HepG2 (cell line): ENCODE data around the gene TBX6. TPM values are rescaled to one million over a fixed set of nuclear protein-coding genes. Genes with fewer than 3 reads are reported as not detected.
A peak's percentile ranks its signal among the peaks of the same experiment; 100 is the strongest.

Source experiments
- BRCA1 ChIP-seq: sonication (generic); formaldehyde crosslinking; IDR thresholded peaks from 2 replicates; pipeline ENCODE4 v1.4.0; 2020; ENCODE audit warnings: missing genetic modification reagents
- GPN1 ChIP-seq: sonication (generic); formaldehyde crosslinking; IDR thresholded peaks from 2 replicates; pipeline ENCODE4 v1.5.1; 2020; ENCODE audit warnings: missing genetic modification reagents, borderline replicate concordance
- KMT2B ChIP-seq: IDR thresholded peaks from 2 replicates; pipeline ENCODE4 v1.6.1; 2016; ENCODE audit warnings: missing genetic modification reagents, missing compliant biosample characterization
- PHF8 ChIP-seq: sonication (generic); formaldehyde crosslinking; IDR thresholded peaks from 2 replicates; pipeline ENCODE4 v1.5.0; 2020; ENCODE audit warnings: missing genetic modification reagents
- PRMT3 ChIP-seq: sonication (generic); formaldehyde crosslinking; IDR thresholded peaks from 2 replicates; pipeline ENCODE4 v1.8.1; 2022; ENCODE audit warnings: low read depth, mild to moderate bottlenecking, moderate library complexity, missing genetic modification reagents, borderline replicate concordance
- RBAK ChIP-seq: sonication (generic); formaldehyde crosslinking; IDR thresholded peaks from 2 replicates; pipeline ENCODE4 v1.5.1; 2020; ENCODE audit warnings: mild to moderate bottlenecking, missing genetic modification reagents
- SRF ChIP-seq: IDR thresholded peaks from 2 replicates; pipeline ENCODE4 v1.6.1; 2011; ENCODE audit warnings: mild to moderate bottlenecking, low read depth, low read length, moderate library complexity
- TBX3 ChIP-seq: fragments of 450-650 bp; IDR thresholded peaks from 2 replicates; pipeline ENCODE4 v1.6.1; 2017; ENCODE audit warnings: antibody characterized with exemption, mild to moderate bottlenecking, inconsistent platforms, borderline replicate concordance
- ZNF20 ChIP-seq: sonication (generic); formaldehyde crosslinking; IDR thresholded peaks from 2 replicates; pipeline ENCODE4 v1.4.0; 2020; ENCODE audit warnings: mild to moderate bottlenecking, moderate library complexity, missing genetic modification reagents
- ZNF496 ChIP-seq: sonication (generic); formaldehyde crosslinking; IDR thresholded peaks from 2 replicates; pipeline ENCODE4 v1.8.1; 2023; ENCODE audit warnings: mild to moderate bottlenecking, moderate library complexity, missing genetic modification reagents; ENCODE audit not compliant: insufficient replicate concordance
- ZNF543 ChIP-seq: sonication (generic); formaldehyde crosslinking; IDR thresholded peaks from 2 replicates; pipeline ENCODE4 v1.4.0; 2020; ENCODE audit warnings: mild to moderate bottlenecking, missing genetic modification reagents
- ZNF781 ChIP-seq: sonication (generic); formaldehyde crosslinking; IDR thresholded peaks from 2 replicates; pipeline ENCODE4 v1.5.1; 2020; ENCODE audit warnings: borderline replicate concordance, mild to moderate bottlenecking, missing genetic modification reagents; ENCODE audit errors: not compliant biosample characterization
- ZNF782 ChIP-seq: sonication (generic); formaldehyde crosslinking; IDR thresholded peaks from 2 replicates; pipeline ENCODE4 v1.4.0; 2020; ENCODE audit warnings: missing genetic modification reagents, mild to moderate bottlenecking, borderline replicate concordance
- ZSCAN9 ChIP-seq: IDR thresholded peaks from 2 replicates; pipeline ENCODE4 v1.6.1; 2016; ENCODE audit warnings: borderline replicate concordance
- polyA plus RNA-seq, 8 experiments: library from polyadenylated mRNA; depleted of rRNA in 3 of 8; stranded (reverse) in 7 of 8; unstranded in 1 of 8; fragments of >200 nt; fragmentation: Illumina TruSeq in 4 of 8; extraction: Trizol in 4 of 8; gene quantifications; 2 replicates each; pipeline versions ENCODE4 v1.2.1 to v1.2.3, GENCODE V29; 2011 to 2016; ENCODE audit warnings: low read depth in 4 of 8, missing spikeins in 1 of 8, mixed read lengths in 1 of 8; ENCODE audit not compliant: insufficient read depth in 1 of 8
- total RNA-seq, 5 experiments: library from RNA; depleted of rRNA; stranded (reverse); fragments of >200 nt; fragmentation: Illumina TruSeq; extraction: Trizol; gene quantifications; 2 replicates each; pipeline ENCODE4 v1.2.3, GENCODE V29; 2016; ENCODE audit warnings: low read depth in 1 of 5
- TF ChIP-seq, protein P1 (sequence below): sonication (generic); formaldehyde crosslinking; IDR thresholded peaks from 2 replicates; pipeline ENCODE4 v1.5.0; 2020; ENCODE audit warnings: mild to moderate bottlenecking, missing genetic modification reagents
- TF ChIP-seq, protein P2 (sequence below), 2 experiments: fragments of 450-650 bp in 1 of 2; sonication (generic) in 1 of 2; formaldehyde crosslinking in 1 of 2; IDR thresholded peaks; 2 replicates each; pipeline versions ENCODE4 v1.6.1 to v1.8.0; 2016 to 2022; ENCODE audit warnings: antibody characterized with exemption in 1 of 2, mild to moderate bottlenecking in 1 of 2, missing genetic modification reagents in 1 of 2
- TF ChIP-seq, protein P3 (sequence below): sonication (generic); formaldehyde crosslinking; IDR thresholded peaks from 2 replicates; pipeline ENCODE4 v1.8.1; 2023; ENCODE audit warnings: missing genetic modification reagents, mild to moderate bottlenecking, borderline replicate concordance

Gene TBX6
- total and polyA plus RNA-seq, 2 of the 13 experiments (the other 11 are each of a cell fraction or from before 2014, with no cell fraction given), result 0.24 to 0.42 TPM

DNA sequence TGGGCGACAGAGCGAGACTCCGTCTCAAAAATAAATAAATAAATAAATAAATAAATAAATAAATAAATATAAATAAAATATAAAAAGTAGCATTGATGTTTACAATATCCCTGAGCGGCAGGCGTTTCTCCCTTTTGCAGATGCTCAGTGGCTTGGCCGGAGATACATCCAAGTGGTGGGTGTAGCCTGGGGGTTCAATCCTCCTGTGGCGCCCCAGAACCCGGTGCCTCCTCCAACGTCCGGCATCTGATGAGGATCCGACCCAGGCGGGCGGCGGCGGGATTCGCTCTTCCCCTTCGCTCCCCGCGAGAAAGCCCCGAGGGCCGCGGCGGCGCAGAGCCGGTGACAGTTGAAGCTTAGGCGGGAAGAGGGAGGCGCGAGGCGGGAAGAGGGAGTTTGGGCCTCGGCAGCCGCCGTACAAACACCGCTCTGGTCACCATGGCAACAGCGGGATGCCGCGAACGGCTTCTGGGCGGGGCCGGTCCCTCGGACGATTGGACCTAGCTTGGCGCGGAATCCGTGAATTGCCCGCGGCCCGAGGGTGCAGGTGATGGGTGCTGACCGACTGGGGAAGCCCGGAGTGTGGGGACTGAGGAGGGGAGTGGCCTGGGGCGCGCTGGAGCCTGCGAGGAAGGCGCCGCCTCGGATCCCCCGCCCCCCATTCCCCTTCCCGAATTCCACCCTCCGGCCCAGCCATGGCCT, 38.9 kb downstream of the TBX6 start (continued):
- TF ChIP-seq, protein P1, sequence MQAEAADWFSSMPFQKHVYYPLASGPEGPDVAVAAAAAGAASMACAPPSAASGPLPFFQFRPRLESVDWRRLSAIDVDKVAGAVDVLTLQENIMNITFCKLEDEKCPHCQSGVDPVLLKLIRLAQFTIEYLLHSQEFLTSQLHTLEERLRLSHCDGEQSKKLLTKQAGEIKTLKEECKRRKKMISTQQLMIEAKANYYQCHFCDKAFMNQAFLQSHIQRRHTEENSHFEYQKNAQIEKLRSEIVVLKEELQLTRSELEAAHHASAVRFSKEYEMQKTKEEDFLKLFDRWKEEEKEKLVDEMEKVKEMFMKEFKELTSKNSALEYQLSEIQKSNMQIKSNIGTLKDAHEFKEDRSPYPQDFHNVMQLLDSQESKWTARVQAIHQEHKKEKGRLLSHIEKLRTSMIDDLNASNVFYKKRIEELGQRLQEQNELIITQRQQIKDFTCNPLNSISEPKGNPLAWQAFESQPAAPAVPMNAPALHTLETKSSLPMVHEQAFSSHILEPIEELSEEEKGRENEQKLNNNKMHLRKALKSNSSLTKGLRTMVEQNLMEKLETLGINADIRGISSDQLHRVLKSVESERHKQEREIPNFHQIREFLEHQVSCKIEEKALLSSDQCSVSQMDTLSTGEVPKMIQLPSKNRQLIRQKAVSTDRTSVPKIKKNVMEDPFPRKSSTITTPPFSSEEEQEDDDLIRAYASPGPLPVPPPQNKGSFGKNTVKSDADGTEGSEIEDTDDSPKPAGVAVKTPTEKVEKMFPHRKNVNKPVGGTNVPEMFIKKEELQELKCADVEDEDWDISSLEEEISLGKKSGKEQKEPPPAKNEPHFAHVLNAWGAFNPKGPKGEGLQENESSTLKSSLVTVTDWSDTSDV, result peak; percentile 93
- TF ChIP-seq PRMT3 (CRISPR knock-in tag) (0 out of 2 replicates have a peak, but pooled peaks have one; percentile 72), BRCA1 (CRISPR knock-in tag) (peak; percentile 81; the same call in 1 of the 2 replicates), ZNF20 (CRISPR knock-in tag) (no peak), ZNF496 (CRISPR knock-in tag) (no peak), KMT2B (CRISPR knock-in tag) (peak; percentile 92), RBAK (no peak; the same call in 1 of the 2 replicates), GPN1 (CRISPR knock-in tag) (no peak), ZNF782 (peak; percentile 50; the same call in 1 of the 2 replicates), TBX3 (peak; percentile 78), ZNF543 (CRISPR knock-in tag) (peak; percentile 98), ZSCAN9 (CRISPR knock-in tag) (peak; percentile 96), SRF (no peak), PHF8 (CRISPR knock-in tag) (peak; percentile 64), ZNF781 (CRISPR knock-in tag) (peak; percentile 89)
- TF ChIP-seq, protein P2, sequence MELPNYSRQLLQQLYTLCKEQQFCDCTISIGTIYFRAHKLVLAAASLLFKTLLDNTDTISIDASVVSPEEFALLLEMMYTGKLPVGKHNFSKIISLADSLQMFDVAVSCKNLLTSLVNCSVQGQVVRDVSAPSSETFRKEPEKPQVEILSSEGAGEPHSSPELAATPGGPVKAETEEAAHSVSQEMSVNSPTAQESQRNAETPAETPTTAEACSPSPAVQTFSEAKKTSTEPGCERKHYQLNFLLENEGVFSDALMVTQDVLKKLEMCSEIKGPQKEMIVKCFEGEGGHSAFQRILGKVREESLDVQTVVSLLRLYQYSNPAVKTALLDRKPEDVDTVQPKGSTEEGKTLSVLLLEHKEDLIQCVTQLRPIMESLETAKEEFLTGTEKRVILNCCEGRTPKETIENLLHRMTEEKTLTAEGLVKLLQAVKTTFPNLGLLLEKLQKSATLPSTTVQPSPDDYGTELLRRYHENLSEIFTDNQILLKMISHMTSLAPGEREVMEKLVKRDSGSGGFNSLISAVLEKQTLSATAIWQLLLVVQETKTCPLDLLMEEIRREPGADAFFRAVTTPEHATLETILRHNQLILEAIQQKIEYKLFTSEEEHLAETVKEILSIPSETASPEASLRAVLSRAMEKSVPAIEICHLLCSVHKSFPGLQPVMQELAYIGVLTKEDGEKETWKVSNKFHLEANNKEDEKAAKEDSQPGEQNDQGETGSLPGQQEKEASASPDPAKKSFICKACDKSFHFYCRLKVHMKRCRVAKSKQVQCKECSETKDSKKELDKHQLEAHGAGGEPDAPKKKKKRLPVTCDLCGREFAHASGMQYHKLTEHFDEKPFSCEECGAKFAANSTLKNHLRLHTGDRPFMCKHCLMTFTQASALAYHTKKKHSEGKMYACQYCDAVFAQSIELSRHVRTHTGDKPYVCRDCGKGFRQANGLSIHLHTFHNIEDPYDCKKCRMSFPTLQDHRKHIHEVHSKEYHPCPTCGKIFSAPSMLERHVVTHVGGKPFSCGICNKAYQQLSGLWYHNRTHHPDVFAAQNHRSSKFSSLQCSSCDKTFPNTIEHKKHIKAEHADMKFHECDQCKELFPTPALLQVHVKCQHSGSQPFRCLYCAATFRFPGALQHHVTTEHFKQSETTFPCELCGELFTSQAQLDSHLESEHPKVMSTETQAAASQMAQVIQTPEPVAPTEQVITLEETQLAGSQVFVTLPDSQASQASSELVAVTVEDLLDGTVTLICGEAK (IDR thresholded peaks at IDR 0.05), result no peak
- TF ChIP-seq, protein P2 (CRISPR knock-in tag; IDR thresholded peaks at IDR 0.05), result peak; percentile 95
- TF ChIP-seq, protein P3, sequence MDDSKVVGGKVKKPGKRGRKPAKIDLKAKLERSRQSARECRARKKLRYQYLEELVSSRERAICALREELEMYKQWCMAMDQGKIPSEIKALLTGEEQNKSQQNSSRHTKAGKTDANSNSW (CRISPR knock-in tag), result peak; percentile 90; the same call in 1 of the 2 replicates
